Measurements from ENCODE around the gene RGS5. TPM values are rescaled to one million over a fixed set of nuclear protein-coding genes. Genes with fewer than 3 reads are reported as not detected.

RGS5 gene
- total and polyA plus RNA-seq, 12 donors, result 56.5 to 660 (median 183) TPM

GRCh38 chr1:163186862-163187261 is 15.9 kb downstream of the RGS5 start:
- WGBS, 4 donors, result 72 to 91% (median 87%) methylated on average over 2 of the region's 2 CpGs
- TF ChIP-seq, protein P1, sequence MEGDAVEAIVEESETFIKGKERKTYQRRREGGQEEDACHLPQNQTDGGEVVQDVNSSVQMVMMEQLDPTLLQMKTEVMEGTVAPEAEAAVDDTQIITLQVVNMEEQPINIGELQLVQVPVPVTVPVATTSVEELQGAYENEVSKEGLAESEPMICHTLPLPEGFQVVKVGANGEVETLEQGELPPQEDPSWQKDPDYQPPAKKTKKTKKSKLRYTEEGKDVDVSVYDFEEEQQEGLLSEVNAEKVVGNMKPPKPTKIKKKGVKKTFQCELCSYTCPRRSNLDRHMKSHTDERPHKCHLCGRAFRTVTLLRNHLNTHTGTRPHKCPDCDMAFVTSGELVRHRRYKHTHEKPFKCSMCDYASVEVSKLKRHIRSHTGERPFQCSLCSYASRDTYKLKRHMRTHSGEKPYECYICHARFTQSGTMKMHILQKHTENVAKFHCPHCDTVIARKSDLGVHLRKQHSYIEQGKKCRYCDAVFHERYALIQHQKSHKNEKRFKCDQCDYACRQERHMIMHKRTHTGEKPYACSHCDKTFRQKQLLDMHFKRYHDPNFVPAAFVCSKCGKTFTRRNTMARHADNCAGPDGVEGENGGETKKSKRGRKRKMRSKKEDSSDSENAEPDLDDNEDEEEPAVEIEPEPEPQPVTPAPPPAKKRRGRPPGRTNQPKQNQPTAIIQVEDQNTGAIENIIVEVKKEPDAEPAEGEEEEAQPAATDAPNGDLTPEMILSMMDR (IDR thresholded peaks at IDR 0.05), result no peak
- no peak for TF ChIP-seq POLR2A (IDR thresholded peaks at IDR 0.05)
- intact Hi-C loops (cut with DNase I), result no loop called here

DNA sequence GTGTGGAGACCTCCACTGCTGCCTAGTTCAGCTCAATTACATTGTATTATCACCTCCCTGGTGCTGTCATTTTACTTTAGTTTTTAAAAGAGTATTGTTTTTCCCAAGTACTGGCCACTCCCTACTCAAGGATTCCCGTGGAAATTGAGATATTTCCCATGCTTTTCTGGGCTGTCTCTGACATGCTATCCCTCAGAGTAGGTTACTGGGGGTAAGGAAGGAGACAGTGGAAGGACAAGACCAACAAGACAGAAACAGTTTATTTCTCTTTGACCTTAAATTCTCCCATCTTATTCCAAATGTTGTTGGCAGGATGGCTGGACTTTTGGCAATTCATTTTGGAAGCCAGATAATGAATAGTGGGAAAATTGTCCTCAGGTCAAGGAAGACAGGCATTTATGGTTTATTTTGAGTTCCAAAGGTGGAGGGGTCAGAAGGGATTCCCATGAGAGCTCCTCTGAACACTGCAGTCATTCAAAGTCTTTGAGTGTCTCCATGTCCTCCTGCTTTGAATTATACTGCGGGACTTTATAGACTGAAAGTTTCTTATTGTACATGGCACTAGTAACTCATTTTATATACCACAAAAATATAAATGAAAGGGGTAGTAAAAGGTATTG is 20.3 kb downstream of the RGS5 start:
- 55 to 68% (median 62%) methylated on average over 2 of the region's 2 CpGs for WGBS, 4 donors
- H3K27me3 ChIP-seq, result no peaks in the 10 kb centered on the region
- no peak overlapping the region for H3K4me3 ChIP-seq
- TF ChIP-seq, protein P1 (IDR thresholded peaks at IDR 0.05), result no peak
- DNase-seq, result no peak
- no peak overlapping the region for H3K27ac ChIP-seq
- no peaks in the 10 kb centered on the region for H3K4me1 ChIP-seq (replicated peaks in 1 of 2)
- H3K36me3 ChIP-seq (replicated peaks in 1 of 2), result no peaks in the 10 kb centered on the region
- no peaks in the 10 kb centered on the region for H3K9me3 ChIP-seq (replicated peaks in 1 of 3)
- intact Hi-C loops (cut with DNase I), result loop anchor here in 1 of 2 donors (5.0 kb wide), 1 partner anchor 305 kb away; no protein-coding TSS in a partner anchor

More at GRCh38 chr1:163186862-163187261, 15.9 kb downstream of the RGS5 start:
- H3K36me3 ChIP-seq (replicated peaks in 1 of 2), result no peaks in the 10 kb centered on the region
- no peak overlapping the region for H3K4me3 ChIP-seq
- H3K27me3 ChIP-seq, result no peaks in the 10 kb centered on the region
- no peak overlapping the region for H3K27ac ChIP-seq
- H3K4me1 ChIP-seq (replicated peaks in 1 of 2), result no peaks in the 10 kb centered on the region
- no peaks in the 10 kb centered on the region for H3K9me3 ChIP-seq (replicated peaks in 1 of 3)
- no peak for DNase-seq

GRCh38 chr1:163178628-163179027 is 24.1 kb downstream of the RGS5 start:
- H3K27ac ChIP-seq, result no peak overlapping the region
- intact Hi-C loops (cut with DNase I), result loop anchor here in 1 of 2 donors (10.0 kb wide), 1 partner anchor 136 kb away; no protein-coding TSS in a partner anchor
- WGBS, 4 donors, result 76 to 86% (median 82%) methylated on average over 2 of the region's 2 CpGs
- TF ChIP-seq POLR2A (IDR thresholded peaks at IDR 0.05), result no peak
- TF ChIP-seq, protein P1 (IDR thresholded peaks at IDR 0.05), result no peak
- no peaks in the 10 kb centered on the region for H3K27me3 ChIP-seq
- no peak for DNase-seq
- no peaks in the 10 kb centered on the region for H3K36me3 ChIP-seq (replicated peaks in 1 of 2)
- no peak overlapping the region for H3K4me3 ChIP-seq
- H3K9me3 ChIP-seq (replicated peaks in 1 of 3), result no peaks in the 10 kb centered on the region
- no peaks in the 10 kb centered on the region for H3K4me1 ChIP-seq (replicated peaks in 1 of 2)

- H3K27me3 ChIP-seq, result no peaks in the 10 kb centered on the region
- TF ChIP-seq, protein P1 (IDR thresholded peaks at IDR 0.05), result no peak
- TF ChIP-seq POLR2A (IDR thresholded peaks at IDR 0.05), result no peak
- peaks cover 0 to 15% of the 10 kb centered on the region in 2 donors for H3K4me1 ChIP-seq (replicated peaks in 1 of 2)
- H3K36me3 ChIP-seq (replicated peaks in 1 of 2), result no peaks in the 10 kb centered on the region
- H3K4me3 ChIP-seq, result no peak overlapping the region
- no peak for DNase-seq
- 81 to 93% (median 87%) methylated on average over 4 of the region's 4 CpGs for WGBS, 4 donors
- intact Hi-C loops (cut with DNase I), result loop anchor here in 1 of 2 donors (10.0 kb wide), 1 partner anchor 138 kb away; no protein-coding TSS in a partner anchor
- H3K9me3 ChIP-seq (replicated peaks in 1 of 3), result no peaks in the 10 kb centered on the region
- no peak overlapping the region for H3K27ac ChIP-seq
Measured at GRCh38 chr1:163176797-163177196, 25.9 kb downstream of the RGS5 start.
